HPDE6-E6E7 (cell line): Measurements from ENCODE around the gene PAN3.
"Not testable (repeated sequence)": the region's sequence is repeated elsewhere in the genome, so short reads cannot be mapped to it uniquely, and the experiment has no call there.

Experiments used
- DNase-seq: peaks from one replicate; pipeline ENCODE4 v3.0.0; 2011; ENCODE audit warnings: missing footprints; ENCODE audit errors: extremely low spot score

Gene PAN3

GRCh38 chr13:28138012-28138755 lies at the start of gene PAN3:
Gene PAN3, plus strand, starts transcription at chr13:28138545. Its CDS starts 113 bp downstream, at chr13:28138658.
- DNase-seq = peak; percentile 13

- no peak for DNase-seq
Measured at GRCh38 chr13:28089065-28089464, 49.3 kb upstream of the PAN3 start.

GRCh38 chr13:28092431-28092830 lies 45.9 kb upstream of the PAN3 start:
- DNase-seq = no peak

- no peak for DNase-seq
Measured at GRCh38 chr13:28093881-28094280, 44.5 kb upstream of the PAN3 start.

- no peak for DNase-seq
Measured at GRCh38 chr13:28094306-28094705, 44.0 kb upstream of the PAN3 start.

GRCh38 chr13:28097503-28097902 lies 40.8 kb upstream of the PAN3 start:
- no peak for DNase-seq

- DNase-seq = no peak
Measured at GRCh38 chr13:28099396-28100149, 38.8 kb upstream of the PAN3 start.

GRCh38 chr13:28100150-28101121 lies 37.9 kb upstream of the PAN3 start, which contains the start of gene FLT3:
Gene FLT3, minus strand, starts transcription at chr13:28100576. Its CDS starts 66 bp downstream, at chr13:28100510.
- DNase-seq = no peak

GRCh38 chr13:28101886-28102285 lies 36.5 kb upstream of the PAN3 start:
- not testable (repeated sequence) for DNase-seq

GRCh38 chr13:28106976-28107375 lies 31.4 kb upstream of the PAN3 start:
- DNase-seq = no peak

GRCh38 chr13:28110414-28110813 lies 27.9 kb upstream of the PAN3 start:
- DNase-seq = no peak

GRCh38 chr13:28116736-28117135 lies 21.6 kb upstream of the PAN3 start:
- no peak for DNase-seq

- no peak for DNase-seq
Measured at GRCh38 chr13:28117689-28118377, 20.5 kb upstream of the PAN3 start.

- DNase-seq = no peak
Measured at GRCh38 chr13:28120317-28120716, 18.0 kb upstream of the PAN3 start.

GRCh38 chr13:28121224-28121623 lies 17.1 kb upstream of the PAN3 start:
- no peak for DNase-seq

GRCh38 chr13:28128030-28128429 lies 10.3 kb upstream of the PAN3 start:
- DNase-seq = no peak

GRCh38 chr13:28128926-28129325 lies 9.4 kb upstream of the PAN3 start:
- DNase-seq = no peak

GRCh38 chr13:28129911-28130693 lies 8.2 kb upstream of the PAN3 start:
- DNase-seq = no peak

GRCh38 chr13:28131646-28132045 lies 6.7 kb upstream of the PAN3 start:
- DNase-seq = no peak

GRCh38 chr13:28136916-28137315 lies 1.4 kb upstream of the PAN3 start:
- DNase-seq = no peak
